Stomach smooth muscle (tissue), 2 donors: Measurements from ENCODE around the gene BLVRB.

Experiments used
- H3K27ac ChIP-seq: one replicate; pipeline ENCODE4 v1.7.0; 2013; ENCODE audit warnings: mild to moderate bottlenecking, low read length, inconsistent platforms
- H3K27me3 ChIP-seq, 2 donors: one replicate each; pipeline ENCODE4 v1.7.0; 2013; ENCODE audit warnings: low read length in 2 of 2; ENCODE audit not compliant: insufficient read depth in 2 of 2, control insufficient read depth in 1 of 2
- H3K36me3 ChIP-seq, 2 donors: one replicate each; pipeline ENCODE4 v1.7.0; 2013; ENCODE audit warnings: low read length in 2 of 2; ENCODE audit not compliant: control insufficient read depth in 2 of 2, insufficient read depth in 2 of 2
- H3K4me1 ChIP-seq: one replicate; pipeline ENCODE4 v1.7.0; 2013; ENCODE audit warnings: low read length; ENCODE audit not compliant: control insufficient read depth, insufficient read depth
- H3K4me3 ChIP-seq, 2 donors: one replicate each; pipeline ENCODE4 v1.7.0; 2013; ENCODE audit warnings: low read length in 2 of 2
- H3K9ac ChIP-seq, 2 donors: one replicate each; pipeline ENCODE4 v1.7.0; 2013; ENCODE audit warnings: low read length in 2 of 2, mild to moderate bottlenecking in 1 of 2
- H3K9me3 ChIP-seq, 2 donors: one replicate each; pipeline ENCODE4 v1.7.0; 2013; ENCODE audit warnings: low read length in 2 of 2; ENCODE audit not compliant: control insufficient read depth in 2 of 2
- donor health status: healthy.
- donor health status: Pancreatic carcinoma.

BLVRB gene

GRCh38 chr19:40422748-40423566, 42.6 kb downstream of the BLVRB start:
- H3K27me3 ChIP-seq: no peaks in the 10 kb centered on the region
- peaks cover 39% of the 10 kb centered on the region for H3K4me1 ChIP-seq
- peak overlapping the region; percentile 97 for H3K27ac ChIP-seq
- H3K4me3 ChIP-seq: no peak overlapping the region
- H3K9ac ChIP-seq: peak overlapping the region in 1 of 2 donors; percentile 36
- peaks cover 9 to 13% of the 10 kb centered on the region in 2 donors for H3K36me3 ChIP-seq
- H3K9me3 ChIP-seq: no peaks in the 10 kb centered on the region

DNA sequence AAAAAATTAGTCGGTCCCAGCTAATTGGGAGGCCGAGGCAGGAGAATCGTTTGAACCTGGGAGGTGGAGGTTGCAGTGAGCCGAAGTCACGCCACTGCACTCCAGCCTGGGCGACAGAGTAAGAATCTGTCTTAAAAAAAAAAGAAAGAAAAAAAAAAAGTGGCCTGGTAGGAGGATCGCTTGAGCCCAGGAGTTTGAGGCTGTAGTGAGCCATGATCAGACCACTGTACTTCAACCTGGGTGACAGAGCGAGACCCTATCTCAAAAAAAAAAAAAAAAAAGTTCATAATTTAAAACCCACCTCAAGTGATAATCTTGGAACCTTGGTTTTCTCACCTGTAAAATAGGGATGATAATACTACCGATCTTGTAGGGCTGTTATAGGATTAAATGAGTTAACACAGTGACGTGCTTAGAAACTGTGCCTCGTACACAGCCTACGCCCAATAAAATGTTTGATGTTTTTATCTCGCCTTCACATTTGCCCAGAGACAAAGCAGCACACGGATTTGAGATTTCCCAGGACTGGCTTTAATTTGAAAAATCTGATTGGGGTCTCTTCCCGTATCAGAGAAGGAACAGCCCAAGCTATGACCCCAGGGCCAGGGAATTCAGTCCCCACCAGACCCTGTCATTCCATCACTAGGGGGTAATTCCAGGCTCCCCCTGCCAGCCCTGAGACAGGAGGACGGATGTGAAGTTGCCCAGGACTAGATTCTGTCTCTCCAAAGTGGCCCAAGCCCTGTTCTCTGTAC, 43.4 kb downstream of the BLVRB start:
- H3K27me3 ChIP-seq: no peaks in the 10 kb centered on the region
- peak overlapping the region; percentile 97 for H3K27ac ChIP-seq
- H3K4me1 ChIP-seq: peaks cover 47% of the 10 kb centered on the region
- peaks cover 9 to 13% of the 10 kb centered on the region in 2 donors for H3K36me3 ChIP-seq
- no peak overlapping the region for H3K4me3 ChIP-seq
- no peaks in the 10 kb centered on the region for H3K9me3 ChIP-seq
- H3K9ac ChIP-seq: peak overlapping the region; percentile 36 to 95

DNA sequence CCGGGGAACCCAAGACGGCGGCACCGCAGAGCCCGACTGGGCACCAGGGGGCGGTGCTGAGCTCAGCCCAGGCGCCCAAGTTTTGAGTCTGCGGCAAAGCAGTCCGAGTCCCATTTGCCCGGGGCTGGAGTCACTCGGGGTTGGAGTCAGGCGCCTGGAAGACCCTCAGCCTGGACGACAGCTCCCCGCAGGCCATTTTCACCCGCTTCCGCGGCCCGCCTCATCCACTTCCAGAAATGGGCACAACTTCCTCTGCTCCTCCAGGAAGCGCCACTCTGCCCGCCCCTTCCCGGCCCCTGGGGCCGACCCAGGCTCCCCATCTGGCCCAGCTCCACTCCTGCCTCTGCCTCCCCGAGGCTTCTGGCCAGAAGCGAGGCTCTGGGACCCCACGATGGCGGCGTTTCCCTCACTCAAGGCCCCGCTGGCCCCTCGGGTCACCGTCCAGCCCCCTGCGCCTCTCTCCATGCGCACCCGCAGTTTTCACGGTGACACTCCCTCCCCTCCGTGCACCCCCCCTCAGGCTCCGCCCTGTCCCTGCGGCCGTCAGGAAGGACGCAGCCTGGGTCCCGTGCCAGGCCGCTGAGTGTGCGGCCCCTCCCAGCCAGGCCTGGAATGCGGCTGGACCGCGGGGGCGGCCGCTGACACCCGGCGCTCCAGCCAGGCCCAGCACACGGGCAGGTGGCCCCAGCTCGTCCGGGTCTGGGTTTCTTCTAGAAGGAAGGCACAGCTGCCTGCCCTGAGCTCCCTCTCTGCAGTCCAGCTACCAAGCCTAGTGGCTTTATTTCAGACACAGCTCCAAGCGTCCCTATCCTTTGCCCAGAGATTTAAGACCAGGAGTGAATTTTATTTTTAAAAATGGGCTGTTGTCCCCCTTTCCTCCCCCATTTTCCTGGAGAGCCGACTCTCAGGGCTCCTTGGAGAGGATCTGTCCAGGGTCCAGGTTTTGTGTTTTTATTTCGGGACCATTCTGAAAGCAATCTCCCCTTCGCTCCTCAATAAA, 44.5 kb downstream of the BLVRB start:
- Histone ChIP-seq H3K4me1 (peaks cover 44% of the 10 kb centered on the region), H3K36me3 (peaks cover 9 to 13% of the 10 kb centered on the region in 2 donors), H3K27ac (peak overlapping the region; percentile 97), H3K27me3 (no peaks in the 10 kb centered on the region), H3K9ac (peak overlapping the region; percentile 92 to 95), H3K4me3 (peak overlapping the region; percentile 75 to 83), H3K9me3 (no peaks in the 10 kb centered on the region)

DNA sequence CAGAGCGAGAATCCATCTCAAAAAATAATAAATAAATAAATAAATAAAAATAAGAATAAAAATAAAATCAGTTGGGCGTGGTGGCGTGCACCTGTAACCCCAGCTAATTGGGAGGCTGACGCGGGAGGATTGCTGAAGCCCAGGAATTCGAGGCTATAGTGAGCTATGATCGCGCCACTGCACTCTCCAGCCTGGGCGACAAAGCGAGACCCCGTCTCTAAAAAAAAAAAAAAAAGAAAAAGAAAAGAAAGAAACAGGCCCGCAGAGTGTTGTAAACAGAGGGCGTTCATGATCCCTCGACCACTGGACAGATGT, 45.1 kb downstream of the BLVRB start:
- Histone ChIP-seq H3K27ac (peak overlapping the region; percentile 97), H3K4me3 (peak overlapping the region; percentile 75 to 83), H3K27me3 (no peaks in the 10 kb centered on the region), H3K36me3 (peaks cover 9 to 13% of the 10 kb centered on the region in 2 donors), H3K9me3 (no peaks in the 10 kb centered on the region), H3K4me1 (peaks cover 44% of the 10 kb centered on the region), H3K9ac (peak overlapping the region; percentile 92 to 95)

DNA sequence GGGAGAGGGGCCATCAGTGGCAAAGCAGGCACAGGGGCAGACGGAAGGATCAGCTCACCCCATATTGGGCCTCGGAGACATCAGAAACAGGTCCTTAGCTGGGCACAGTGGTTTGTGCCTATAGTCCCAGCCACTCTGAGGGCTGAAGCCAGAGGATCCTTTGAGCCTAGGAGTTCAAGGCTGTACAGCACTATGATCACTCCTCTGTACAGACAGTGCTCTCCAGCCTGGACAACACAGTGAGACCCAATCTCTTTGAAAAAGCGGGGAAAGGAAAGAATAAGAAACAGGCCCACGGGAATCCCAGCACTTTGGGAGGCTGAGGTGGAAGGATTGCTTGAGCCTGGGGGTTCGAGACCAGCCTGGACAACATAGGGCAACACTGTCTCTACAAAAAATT, 45.8 kb downstream of the BLVRB start:
- Histone ChIP-seq H3K9me3 (no peaks in the 10 kb centered on the region), H3K4me3 (no peak overlapping the region), H3K36me3 (peaks cover 9 to 13% of the 10 kb centered on the region in 2 donors), H3K27ac (no peak overlapping the region), H3K4me1 (peaks cover 45% of the 10 kb centered on the region), H3K9ac (peak overlapping the region in 1 of 2 donors; percentile 21), H3K27me3 (no peaks in the 10 kb centered on the region)

DNA sequence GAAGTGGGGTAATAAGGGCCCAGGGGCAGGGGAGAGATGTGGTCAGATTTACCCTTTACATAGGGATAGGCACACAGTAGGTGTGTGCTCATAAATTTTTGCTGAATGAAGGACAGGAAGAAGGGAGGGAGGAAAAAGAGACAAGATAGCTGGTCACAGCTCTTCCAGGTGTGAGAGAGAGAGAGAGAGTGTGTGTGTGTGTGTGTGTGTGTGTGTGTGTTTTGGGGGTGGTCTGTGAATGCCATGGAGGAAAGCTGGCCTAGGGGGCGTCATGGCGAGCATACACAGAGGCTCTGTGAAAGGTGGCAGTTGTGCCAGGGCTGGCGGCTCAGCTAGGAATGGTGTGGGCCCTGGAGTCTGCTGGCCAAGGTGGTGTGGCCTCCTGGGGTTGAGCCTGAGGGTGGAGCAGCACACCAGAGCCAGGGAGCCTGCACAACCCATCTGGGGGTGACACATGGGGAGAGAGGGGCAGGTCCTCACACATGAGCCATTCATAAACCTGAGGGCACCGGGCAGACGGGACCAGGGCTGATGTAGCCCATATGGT, 46.4 kb downstream of the BLVRB start:
- Histone ChIP-seq H3K4me1 (peaks cover 43% of the 10 kb centered on the region), H3K4me3 (no peak overlapping the region), H3K9ac (no peak overlapping the region), H3K36me3 (peaks cover 9 to 13% of the 10 kb centered on the region in 2 donors), H3K9me3 (no peaks in the 10 kb centered on the region), H3K27me3 (no peaks in the 10 kb centered on the region), H3K27ac (no peak overlapping the region)

GRCh38 chr19:40418040-40418439, 47.5 kb downstream of the BLVRB start:
- Histone ChIP-seq H3K27me3 (no peaks in the 10 kb centered on the region), H3K27ac (peak overlapping the region; percentile 58), H3K9ac (no peak overlapping the region), H3K4me1 (peaks cover 35% of the 10 kb centered on the region), H3K4me3 (no peak overlapping the region), H3K9me3 (no peaks in the 10 kb centered on the region), H3K36me3 (peaks cover 7 to 9% of the 10 kb centered on the region in 2 donors)

GRCh38 chr19:40417643-40417981, 47.9 kb downstream of the BLVRB start:
- no peak overlapping the region for H3K4me3 ChIP-seq
- H3K9ac ChIP-seq: peak overlapping the region in 1 of 2 donors; percentile 29
- peak overlapping the region; percentile 58 for H3K27ac ChIP-seq
- no peaks in the 10 kb centered on the region for H3K27me3 ChIP-seq
- H3K9me3 ChIP-seq: no peaks in the 10 kb centered on the region
- H3K4me1 ChIP-seq: peaks cover 31% of the 10 kb centered on the region
- peaks cover 3 to 5% of the 10 kb centered on the region in 2 donors for H3K36me3 ChIP-seq

- H3K27me3 ChIP-seq: no peaks in the 10 kb centered on the region
- H3K9me3 ChIP-seq: no peaks in the 10 kb centered on the region
- peaks cover 28% of the 10 kb centered on the region for H3K4me1 ChIP-seq
- no peak overlapping the region for H3K4me3 ChIP-seq
- peak overlapping the region in 1 of 2 donors; percentile 29 for H3K9ac ChIP-seq
- H3K27ac ChIP-seq: peak overlapping the region; percentile 58
- H3K36me3 ChIP-seq: no peaks in the 10 kb centered on the region
Observed at GRCh38 chr19:40416918-40417642, 48.5 kb downstream of the BLVRB start.
